M059J (cell line): ENCODE data around the gene INHBB. TPM values are rescaled to one million over a fixed set of nuclear protein-coding genes. Genes with fewer than 3 reads are reported as not detected.
"Not testable (repeated sequence)": the region's sequence is repeated elsewhere in the genome, so short reads cannot be mapped to it uniquely, and the experiment has no call there.

Source experiments
- DNase-seq: peaks from one replicate; pipeline ENCODE4 v3.0.0-alpha.2; 2012; ENCODE audit warnings: low read depth
- total RNA-seq: library from RNA; depleted of rRNA; stranded (reverse); fragments of >200 nt; shearing (Covaris generic); gene quantifications from 2 replicates; pipeline ENCODE4 v1.2.3, GENCODE V29; 2014; rRNA removed

INHBB gene
- total RNA-seq, result 0.94 and 0.96 TPM in 2 replicates

- no peak for DNase-seq
These were observed at the start of gene INHBB for GRCh38 chr2:120346026-120346666. Gene INHBB (plus strand): TSS chr2:120346136. CDS start chr2:120346189, 53 bp downstream.

GRCh38 chr2:120298173-120298835 lies 47.6 kb upstream of the INHBB start:
- no peak for DNase-seq

- DNase-seq, result no peak
These were observed 46.9 kb upstream of the INHBB start for GRCh38 chr2:120299004-120299403.

- DNase-seq, result no peak
These were observed 46.4 kb upstream of the INHBB start for GRCh38 chr2:120299561-120299960.

- DNase-seq, result no peak
These were observed 45.6 kb upstream of the INHBB start for GRCh38 chr2:120300385-120300784.

GRCh38 chr2:120301284-120301683 lies 44.7 kb upstream of the INHBB start:
- DNase-seq, result no peak

GRCh38 chr2:120302301-120302700 lies 43.6 kb upstream of the INHBB start:
- no peak for DNase-seq

GRCh38 chr2:120303177-120303576 lies 42.8 kb upstream of the INHBB start:
- DNase-seq, result no peak

GRCh38 chr2:120305296-120305695 lies 40.6 kb upstream of the INHBB start:
- DNase-seq, result no peak

GRCh38 chr2:120305937-120306490 lies 39.9 kb upstream of the INHBB start:
- no peak for DNase-seq

- no peak for DNase-seq
These were observed 38.5 kb upstream of the INHBB start for GRCh38 chr2:120307482-120307881.

GRCh38 chr2:120308038-120308910 lies 37.7 kb upstream of the INHBB start:
- peak; percentile 14 for DNase-seq

GRCh38 chr2:120310136-120310535 lies 35.8 kb upstream of the INHBB start:
- no peak for DNase-seq

GRCh38 chr2:120310841-120311240 lies 35.1 kb upstream of the INHBB start:
- not testable (repeated sequence) for DNase-seq

- DNase-seq, result no peak
These were observed 33.9 kb upstream of the INHBB start for GRCh38 chr2:120312076-120312475.

GRCh38 chr2:120312860-120313694 lies 32.9 kb upstream of the INHBB start:
- DNase-seq, result peak; percentile 79

- no peak for DNase-seq
These were observed 32.0 kb upstream of the INHBB start for GRCh38 chr2:120313695-120314615.

- DNase-seq, result peak; percentile 36
These were observed 31.1 kb upstream of the INHBB start for GRCh38 chr2:120314690-120315366.

- DNase-seq, result no peak
These were observed 30.4 kb upstream of the INHBB start for GRCh38 chr2:120315367-120316033.
